PFSK-1 (cell line): ENCODE measurements around the gene NDUFAF2.

Source experiments
- FOXP2 ChIP-seq: optimal IDR thresholded peaks from 2 replicates; pipeline ENCODE3; 2011; ENCODE audit warnings: borderline replicate concordance, control low read depth, inconsistent platforms; ENCODE audit not compliant: insufficient read depth; ENCODE audit errors: extremely low read length, extremely low read depth
- POLR2AphosphoS5 ChIP-seq: IDR thresholded peaks from 2 replicates; pipeline ENCODE4 v1.6.1; 2012; ENCODE audit warnings: low read depth, mild to moderate bottlenecking, control low read depth, low read length, moderate library complexity
- REST ChIP-seq, 2 experiments: IDR thresholded peaks; 2 replicates each; pipeline versions ENCODE4 v1.6.1 to v1.8.0; 2011 to 2012; ENCODE audit warnings: low read depth in 2 of 2, low read length in 2 of 2, control low read depth in 1 of 2, inconsistent platforms in 1 of 2, mild to moderate bottlenecking in 1 of 2, moderate library complexity in 1 of 2; ENCODE audit not compliant: insufficient read depth in 1 of 2
- SIN3A ChIP-seq: IDR thresholded peaks from 2 replicates; pipeline ENCODE4 v1.6.1; 2012; ENCODE audit warnings: mild to moderate bottlenecking, low read length, moderate library complexity, borderline replicate concordance; ENCODE audit not compliant: insufficient read depth
- TAF1 ChIP-seq: IDR thresholded peaks from 2 replicates; pipeline ENCODE4 v1.6.1; 2012; ENCODE audit warnings: low read length, control low read depth, borderline replicate concordance; ENCODE audit not compliant: insufficient read depth

Gene NDUFAF2

GRCh38 chr5:61051267-61051666, 106.3 kb downstream of the NDUFAF2 start:
- no peak for TF ChIP-seq POLR2AphosphoS5
- TF ChIP-seq SIN3A = no peak
- TF ChIP-seq REST (IDR thresholded peaks at IDR 0.05; ENCODE audit: insufficient read depth in 1 of 2, low read depth in 2 of 2, low read length in 2 of 2) = no peak
- TF ChIP-seq FOXP2 = no peak
- TF ChIP-seq TAF1 = no peak

GRCh38 chr5:61052882-61053281, 107.9 kb downstream of the NDUFAF2 start:
- TF ChIP-seq SIN3A = no peak
- no peak for TF ChIP-seq TAF1
- no peak for TF ChIP-seq FOXP2
- TF ChIP-seq REST (IDR thresholded peaks at IDR 0.05; ENCODE audit: insufficient read depth in 1 of 2, low read depth in 2 of 2, low read length in 2 of 2) = no peak
- TF ChIP-seq POLR2AphosphoS5 = no peak

- TF ChIP-seq FOXP2 (no peak), TAF1 (no peak), REST (IDR thresholded peaks at IDR 0.05; ENCODE audit: insufficient read depth in 1 of 2, low read depth in 2 of 2, low read length in 2 of 2) (no peak), SIN3A (no peak), POLR2AphosphoS5 (no peak)
These were observed 108.9 kb downstream of the NDUFAF2 start for GRCh38 chr5:61053937-61054336.

- no peak for TF ChIP-seq FOXP2
- no peak for TF ChIP-seq TAF1
- no peak for TF ChIP-seq POLR2AphosphoS5
- no peak for TF ChIP-seq REST (IDR thresholded peaks at IDR 0.05; ENCODE audit: insufficient read depth in 1 of 2, low read depth in 2 of 2, low read length in 2 of 2)
- no peak for TF ChIP-seq SIN3A
These were observed 110.5 kb downstream of the NDUFAF2 start for GRCh38 chr5:61055434-61056006.

GRCh38 chr5:61059499-61059898, 114.5 kb downstream of the NDUFAF2 start:
- TF ChIP-seq REST (IDR thresholded peaks at IDR 0.05; ENCODE audit: insufficient read depth in 1 of 2, low read depth in 2 of 2, low read length in 2 of 2) (no peak), POLR2AphosphoS5 (no peak), FOXP2 (no peak), SIN3A (no peak), TAF1 (no peak)
